Measurements from ENCODE around the gene MYO1E. TPM values are rescaled to one million over a fixed set of nuclear protein-coding genes. Genes with fewer than 3 reads are reported as not detected.

MYO1E gene
- total and polyA plus RNA-seq, 2 donors from 2014 or later = 41.9 to 198 TPM

- TF ChIP-seq CTCF (IDR thresholded peaks at IDR 0.05; ENCODE audit: borderline replicate concordance, extremely low read depth, insufficient read depth) = no peak
- intact Hi-C loops (cut with DNase I) = loop anchor here (10.0 kb wide), 1 partner anchor 51 kb away; no protein-coding TSS in a partner anchor
- Histone ChIP-seq H3K27ac (ENCODE audit: low read depth in 2 of 2, low read length in 2 of 2) (no peak overlapping the region), H3K9me3 (ENCODE audit: control insufficient read depth in 2 of 3, insufficient read depth in 1 of 3, low read length in 3 of 3) (no peaks in the 10 kb centered on the region), H3K36me3 (ENCODE audit: control insufficient read depth in 2 of 3, insufficient read depth in 3 of 3, low read length in 3 of 3) (no peaks in the 10 kb centered on the region), H3K9ac (ENCODE audit: low read length in 3 of 3) (peak overlapping the region in 1 of 3 donors; percentile 17), H3K27me3 (ENCODE audit: control insufficient read depth, insufficient read depth, low read length) (no peaks in the 10 kb centered on the region), H3K4me3 (ENCODE audit: low read length in 3 of 3) (no peak overlapping the region), H3K4me1 (ENCODE audit: control insufficient read depth in 2 of 3, insufficient read depth in 2 of 3, low read depth in 1 of 3, low read length in 3 of 3) (peaks cover 2 to 14% (median 13%) of the 10 kb centered on the region in 3 donors)
- DNase-seq (peak in 2 of 5 donors; percentile 52 to 59), FAIRE-seq (no peak)
These were observed 69.0 kb downstream of the MYO1E start for GRCh38 chr15:59303633-59304032.

GRCh38 chr15:59303136-59303535 lies 69.5 kb downstream of the MYO1E start:
- TF ChIP-seq CTCF (IDR thresholded peaks at IDR 0.05; ENCODE audit: borderline replicate concordance, extremely low read depth, insufficient read depth) = no peak
- intact Hi-C loops (cut with DNase I) = loop anchor here (10.0 kb wide), 1 partner anchor 52 kb away; no protein-coding TSS in a partner anchor

GRCh38 chr15:59301527-59301926 lies 71.1 kb downstream of the MYO1E start:
- H3K27me3 ChIP-seq (ENCODE audit: control insufficient read depth, insufficient read depth, low read length) = no peaks in the 10 kb centered on the region
- no peaks in the 10 kb centered on the region for H3K36me3 ChIP-seq (ENCODE audit: control insufficient read depth in 2 of 3, insufficient read depth in 3 of 3, low read length in 3 of 3)
- H3K9ac ChIP-seq (ENCODE audit: low read length in 3 of 3) = no peak overlapping the region
- no peak for DNase-seq
- peaks cover 2 to 13% (median 13%) of the 10 kb centered on the region in 3 donors for H3K4me1 ChIP-seq (ENCODE audit: control insufficient read depth in 2 of 3, insufficient read depth in 2 of 3, low read depth in 1 of 3, low read length in 3 of 3)
- TF ChIP-seq CTCF (IDR thresholded peaks at IDR 0.05; ENCODE audit: borderline replicate concordance, extremely low read depth, insufficient read depth) = no peak
- no peak for FAIRE-seq
- intact Hi-C loops (cut with DNase I) = loop anchor here (10.0 kb wide), 1 partner anchor 53 kb away; no protein-coding TSS in a partner anchor
- H3K9me3 ChIP-seq (ENCODE audit: control insufficient read depth in 2 of 3, insufficient read depth in 1 of 3, low read length in 3 of 3) = no peaks in the 10 kb centered on the region
- no peak overlapping the region for H3K4me3 ChIP-seq (ENCODE audit: low read length in 3 of 3)
- no peak overlapping the region for H3K27ac ChIP-seq (ENCODE audit: low read depth in 2 of 2, low read length in 2 of 2)

More at GRCh38 chr15:59303136-59303535, 69.5 kb downstream of the MYO1E start:
- Histone ChIP-seq H3K27ac (ENCODE audit: low read depth in 2 of 2, low read length in 2 of 2) (no peak overlapping the region), H3K9ac (ENCODE audit: low read length in 3 of 3) (no peak overlapping the region), H3K4me3 (ENCODE audit: low read length in 3 of 3) (no peak overlapping the region), H3K27me3 (ENCODE audit: control insufficient read depth, insufficient read depth, low read length) (no peaks in the 10 kb centered on the region), H3K4me1 (ENCODE audit: control insufficient read depth in 2 of 3, insufficient read depth in 2 of 3, low read depth in 1 of 3, low read length in 3 of 3) (peaks cover 2 to 17% (median 13%) of the 10 kb centered on the region in 3 donors), H3K9me3 (ENCODE audit: control insufficient read depth in 2 of 3, insufficient read depth in 1 of 3, low read length in 3 of 3) (no peaks in the 10 kb centered on the region), H3K36me3 (ENCODE audit: control insufficient read depth in 2 of 3, insufficient read depth in 3 of 3, low read length in 3 of 3) (no peaks in the 10 kb centered on the region)
- no peak for DNase-seq
- no peak for FAIRE-seq

All from kidney (tissue), 14 donors.